GM21619 (cell line): ENCODE data around the gene NT5DC4.

Experiments used
- ATAC-seq: cut with Tn5 transposase; IDR thresholded peaks from one replicate; pipeline ENCODE4 v1.9.1; 2021; ENCODE audit not compliant: unreplicated experiment

The NT5DC4 gene

GRCh38 chr2:112751451-112752197, 30.8 kb downstream of the NT5DC4 start:
- no peak for ATAC-seq

DNA sequence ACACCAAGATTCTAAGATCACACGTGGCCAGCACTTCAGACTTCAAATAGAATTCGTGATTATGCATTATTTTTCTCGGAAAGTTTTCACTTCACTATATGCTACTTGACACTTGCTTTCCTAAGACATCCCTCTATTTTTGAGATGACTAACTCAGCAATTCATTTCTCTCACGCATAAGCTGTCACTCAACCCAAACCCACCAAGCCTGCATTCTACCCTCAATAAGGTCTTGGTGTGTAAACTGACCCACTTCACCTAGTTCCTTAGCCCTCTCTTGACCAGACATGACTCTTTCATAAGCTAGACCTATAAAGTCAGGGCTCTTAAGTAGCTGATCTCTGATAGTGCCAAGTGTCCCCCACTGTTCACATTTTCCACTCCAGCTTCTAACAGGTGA, 31.8 kb downstream of the NT5DC4 start:
- no peak for ATAC-seq

DNA sequence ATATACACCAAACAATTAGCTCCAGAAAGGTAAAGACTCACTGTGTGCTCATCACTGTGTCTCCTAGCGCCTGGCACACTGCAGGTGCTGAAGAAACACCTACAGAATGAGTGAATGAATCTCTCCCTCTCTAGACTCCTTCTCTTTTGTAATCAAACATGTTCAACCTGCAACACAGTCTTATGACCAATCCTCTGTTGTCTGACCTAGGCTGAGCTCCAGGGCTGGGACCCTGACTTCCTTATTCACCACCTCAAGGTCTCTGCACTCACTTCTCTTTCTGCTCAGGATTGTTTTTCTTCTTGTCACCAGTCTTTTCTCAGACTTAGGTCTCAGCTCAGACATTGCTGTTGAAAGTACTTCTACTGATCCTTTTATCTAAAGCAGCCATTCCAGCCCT, 33.7 kb downstream of the NT5DC4 start:
- ATAC-seq = no peak

GRCh38 chr2:112755444-112755843, 34.6 kb downstream of the NT5DC4 start:
- ATAC-seq = no peak

DNA sequence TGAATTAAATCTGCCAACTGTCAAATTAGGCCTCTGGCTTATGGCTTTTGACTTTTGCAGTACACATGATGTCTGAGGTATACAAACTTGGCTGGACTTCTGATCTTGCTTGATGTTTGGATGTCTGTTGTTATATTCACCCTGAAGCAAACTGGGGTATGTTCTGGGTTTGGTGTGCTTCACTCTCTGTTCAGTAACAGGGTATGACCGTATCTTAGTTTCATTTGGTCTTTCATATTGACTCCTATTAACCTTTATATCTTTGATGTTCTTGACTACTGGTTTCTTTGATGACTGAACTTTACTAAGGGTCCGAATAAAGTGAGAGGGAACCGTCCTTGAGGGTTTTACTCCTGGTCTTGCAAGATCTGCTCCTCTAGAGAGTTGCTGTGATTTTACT, 35.4 kb downstream of the NT5DC4 start:
- no peak for ATAC-seq

DNA sequence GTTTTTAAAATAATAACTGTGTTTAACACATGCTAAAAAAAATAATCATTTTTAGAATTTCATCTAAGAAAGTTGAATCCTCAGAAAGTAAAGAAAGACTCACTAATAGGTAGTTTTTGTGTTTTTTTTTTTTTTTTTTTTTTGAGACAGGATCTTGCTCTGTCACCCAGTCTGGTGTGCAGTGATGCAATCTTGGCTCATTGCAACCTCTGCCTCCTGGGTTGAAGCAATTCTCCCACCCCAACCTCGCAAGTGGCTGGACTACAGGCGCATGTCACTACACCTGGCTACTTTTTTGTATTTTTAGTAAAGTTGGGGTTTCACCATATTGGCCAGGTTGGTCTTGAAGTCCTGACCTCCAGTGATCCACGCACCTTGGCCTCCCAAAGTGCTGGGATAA, 36.4 kb downstream of the NT5DC4 start:
- ATAC-seq = no peak

DNA sequence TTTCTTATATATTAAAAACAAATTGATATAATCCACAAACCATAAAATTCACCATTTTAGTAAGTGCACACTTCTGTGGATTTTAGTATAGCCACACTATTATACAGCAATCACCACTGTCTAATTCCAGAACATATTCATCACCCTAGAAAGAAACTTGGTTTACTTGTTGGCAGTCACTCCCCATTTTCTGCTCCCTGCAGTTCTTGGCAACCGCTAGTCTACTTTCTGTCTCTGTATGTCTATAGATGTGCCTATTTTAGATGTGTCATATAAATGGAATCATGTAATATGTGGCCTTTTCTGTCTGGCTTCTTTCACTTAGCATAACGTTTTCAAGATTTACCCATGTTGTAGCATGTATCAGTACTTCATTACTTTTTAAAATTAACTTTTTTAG, 37.9 kb downstream of the NT5DC4 start:
- no peak for ATAC-seq

GRCh38 chr2:112760149-112760548, 39.3 kb downstream of the NT5DC4 start:
- no peak for ATAC-seq

DNA sequence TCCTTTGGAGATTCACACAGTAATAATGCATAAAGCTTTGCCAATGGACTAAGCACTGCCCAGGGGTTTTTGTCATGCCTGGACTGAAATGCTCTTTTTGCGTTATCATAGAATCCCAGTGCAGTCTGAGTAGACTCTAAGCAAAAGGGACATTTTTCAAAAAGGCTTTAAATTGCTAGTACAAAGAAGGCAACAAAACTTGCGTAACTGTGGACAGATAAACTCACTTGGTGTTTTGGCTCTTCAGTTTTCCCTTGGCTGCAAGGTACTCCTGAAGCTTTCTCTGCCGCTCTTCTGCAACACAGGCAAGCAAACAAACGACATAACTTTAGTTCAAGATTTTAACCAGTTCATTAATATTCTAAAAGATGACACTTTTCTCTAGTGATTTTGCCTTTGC, 41.5 kb downstream of the NT5DC4 start:
- no peak for ATAC-seq

GRCh38 chr2:112764071-112765044, 43.5 kb downstream of the NT5DC4 start, which contains the start of gene CKAP2L:
Gene CKAP2L (minus strand): TSS chr2:112764609. CDS start chr2:112764598, 11 bp downstream.
- ATAC-seq = peak; percentile 98

DNA sequence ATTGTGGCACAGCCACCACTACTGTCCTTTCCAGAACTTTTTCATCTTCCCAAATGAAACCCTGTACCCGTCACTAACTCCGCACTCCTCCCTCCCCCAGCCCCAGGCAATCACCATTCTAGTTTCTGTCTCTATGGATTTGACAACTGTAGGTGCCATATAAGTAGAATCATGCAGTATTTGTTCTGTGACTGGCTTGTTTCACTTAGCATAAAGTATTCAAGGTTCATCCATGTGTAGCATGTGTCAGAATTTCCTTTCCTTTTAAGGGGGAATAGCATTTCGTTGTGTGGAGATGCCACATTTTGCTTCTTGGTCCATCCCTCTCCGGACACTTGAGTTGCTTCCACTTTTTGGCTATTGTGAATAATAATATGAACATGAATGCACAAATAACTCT, 44.4 kb downstream of the NT5DC4 start:
- no peak for ATAC-seq

GRCh38 chr2:112767693-112768330, 47.0 kb downstream of the NT5DC4 start:
- no peak for ATAC-seq

GRCh38 chr2:112768432-112768831, 47.6 kb downstream of the NT5DC4 start:
- ATAC-seq = no peak

GRCh38 chr2:112772322-112772721, 51.5 kb downstream of the NT5DC4 start:
- no peak for ATAC-seq

DNA sequence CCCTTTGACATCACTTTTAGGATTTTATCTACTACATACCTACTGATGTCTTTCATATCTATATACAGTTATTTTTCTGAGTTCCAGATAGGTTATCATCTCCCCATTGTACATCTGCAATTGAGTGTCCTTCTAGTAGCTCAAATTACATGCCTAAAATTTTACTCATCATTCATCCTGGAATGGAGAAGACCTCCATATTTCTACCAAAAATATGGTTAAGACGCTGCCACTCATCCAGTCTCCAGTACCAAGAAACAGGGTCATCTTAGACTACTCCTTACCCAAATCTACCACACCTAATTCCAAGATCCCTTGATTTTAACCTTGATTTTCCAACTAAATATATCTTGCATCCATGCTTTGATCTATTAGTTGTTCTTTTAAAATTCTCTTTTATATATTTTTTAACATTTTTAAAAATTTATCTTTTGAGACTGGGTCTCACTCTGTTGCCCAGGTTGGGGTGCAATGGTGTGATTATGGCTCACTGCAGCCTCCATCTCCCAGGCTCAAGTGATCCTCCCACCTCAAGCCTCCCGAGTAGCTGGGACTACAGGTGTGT, 52.2 kb downstream of the NT5DC4 start:
- no peak for ATAC-seq

DNA sequence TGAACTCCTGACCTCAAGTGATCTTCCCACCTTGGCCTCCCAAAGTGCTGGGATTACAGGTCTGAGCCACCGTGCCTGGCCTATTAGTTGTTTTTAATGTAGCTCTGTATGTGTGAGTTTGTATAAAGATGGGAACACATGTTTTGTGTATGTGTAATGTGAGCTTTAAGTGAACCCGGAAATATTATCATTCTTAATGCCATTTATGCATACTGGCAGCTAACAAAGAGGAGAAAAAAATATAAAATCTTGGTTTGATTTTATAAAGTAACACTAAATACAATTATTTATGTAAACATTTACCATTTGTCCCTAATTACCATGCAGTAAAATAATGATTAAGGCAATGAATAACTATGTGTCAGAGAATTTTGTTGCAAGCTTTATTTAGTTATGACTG, 52.7 kb downstream of the NT5DC4 start:
- no peak for ATAC-seq

GRCh38 chr2:112774536-112775285, 53.9 kb downstream of the NT5DC4 start:
- ATAC-seq = no peak

- ATAC-seq = no peak
Observed at GRCh38 chr2:112776113-112776512, 55.3 kb downstream of the NT5DC4 start.

- no peak for ATAC-seq
Observed at GRCh38 chr2:112777036-112777435, 56.2 kb downstream of the NT5DC4 start.

DNA sequence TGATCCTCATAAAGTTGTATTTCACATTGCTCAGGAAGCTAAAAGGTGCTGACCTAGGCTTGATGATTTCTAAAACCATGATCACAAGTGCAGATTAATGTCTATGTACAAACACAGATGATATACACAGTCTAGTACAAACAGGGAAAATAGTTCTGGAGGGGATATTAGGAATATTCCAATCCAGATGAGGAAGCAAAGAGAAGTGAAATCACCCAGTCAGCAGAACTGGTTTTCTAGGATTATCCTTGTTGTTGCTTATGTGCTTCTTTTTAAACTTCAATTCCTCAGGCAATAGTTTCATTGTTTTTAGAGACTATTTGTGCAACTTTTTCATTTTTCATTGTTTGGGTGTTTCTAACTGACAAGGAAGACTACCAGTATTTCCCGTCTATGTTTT, 58.8 kb downstream of the NT5DC4 start:
- ATAC-seq = no peak
